Lower leg skin (tissue), 3 donors: Measurements from ENCODE around the gene CCDC40.

ENCODE experiments used
- CTCF ChIP-seq, 3 donors: fragments of 450-650 bp; IDR thresholded peaks; one replicate each; pipeline ENCODE4 v1.5.1; 2016; ENCODE audit warnings: antibody characterized with exemption in 3 of 3, mild to moderate bottlenecking in 3 of 3, moderate library complexity in 2 of 3
- POLR2A ChIP-seq, 2 donors: fragments of 450-650 bp; IDR thresholded peaks; one replicate each; pipeline ENCODE4 v1.6.1; 2016 to 2017; ENCODE audit warnings: antibody characterized with exemption in 2 of 2, mild to moderate bottlenecking in 1 of 2, moderate library complexity in 1 of 2

DNA sequence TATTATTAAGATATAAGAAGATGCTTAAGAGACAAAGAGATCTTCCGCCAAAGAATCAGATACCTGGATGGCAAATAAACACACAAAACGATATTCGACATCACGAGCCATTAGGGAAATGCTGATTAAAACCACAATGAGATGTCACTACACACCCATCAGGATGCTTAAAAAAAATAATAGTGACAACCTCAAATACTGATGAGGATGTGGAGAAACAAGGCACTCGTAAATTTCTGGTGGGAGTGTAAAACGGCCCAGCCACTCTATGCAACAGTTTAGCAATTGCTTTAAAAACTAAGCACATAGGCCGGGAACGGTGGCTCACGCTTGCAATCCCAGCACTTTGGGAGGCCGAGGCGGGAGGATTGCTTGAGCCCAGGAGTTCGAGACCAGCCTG is 40.2 kb upstream of the CCDC40 start:
- no peak for TF ChIP-seq POLR2A (IDR thresholded peaks at IDR 0.05)
- TF ChIP-seq CTCF (IDR thresholded peaks at IDR 0.05): no peak
